ENCODE results near the gene PDE11A.

PDE11A gene

DNA sequence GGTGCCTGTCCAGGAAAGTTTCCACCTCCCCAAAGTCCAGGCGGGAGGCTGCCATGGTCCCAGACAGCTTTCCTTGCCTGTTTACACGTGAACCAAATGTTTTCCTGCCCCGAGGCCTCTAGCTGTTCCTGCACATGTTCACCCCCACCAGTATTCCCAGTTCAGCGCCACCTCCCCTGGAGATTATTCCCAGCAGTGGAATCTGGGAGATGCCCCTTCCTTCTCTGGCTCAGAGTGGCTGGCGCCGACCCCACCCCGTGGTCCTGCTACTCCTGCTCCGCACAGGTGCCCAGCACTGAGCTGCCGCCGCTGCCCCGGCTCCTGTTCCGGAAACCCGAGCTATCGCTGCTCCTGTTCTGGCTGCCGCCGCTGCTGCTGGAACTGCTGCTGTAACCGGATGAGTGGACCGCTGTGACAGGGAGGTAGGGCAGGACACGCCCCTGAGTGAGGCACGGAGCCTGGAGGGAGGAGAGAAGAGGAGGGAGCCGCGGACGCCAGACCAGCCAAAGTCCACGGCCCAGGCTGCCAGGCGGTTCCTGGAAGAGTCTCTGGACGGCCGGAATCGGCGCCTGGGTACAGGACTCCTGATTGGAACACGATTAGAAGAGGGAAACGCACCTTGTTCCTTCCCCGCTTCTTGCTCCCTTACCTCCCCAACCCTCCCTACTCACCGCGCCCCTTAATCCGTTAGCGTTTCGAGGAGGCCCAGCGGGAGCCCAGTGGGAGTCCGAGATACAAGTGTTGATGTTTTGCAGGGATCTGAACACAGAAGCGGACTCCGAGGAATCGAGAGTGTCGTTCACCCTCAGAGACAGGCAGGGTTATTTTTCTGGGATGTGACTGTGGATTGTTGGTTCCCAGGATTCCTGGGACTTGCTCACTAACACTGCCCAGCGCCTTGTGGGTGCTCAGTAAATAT is at the start of gene PDE11A:
Gene PDE11A, minus strand, starts transcription at position 395 of the 919 bp plus-strand sequence. Its CDS starts 340 bp downstream, at position 55.
- Mint-ChIP-seq H3K4me3 (peak within 1 kb of the TSS; percentile 52), H3K27me3 (peaks cover 51% of the 10 kb centered on the region), H3K36me3 (ENCODE audit: low read depth) (no peaks in the 10 kb centered on the region), H3K27ac (no peak within 1 kb of the TSS), H3K9me3 (no peaks in the 10 kb centered on the region), H3K4me1 (peaks cover 10% of the 10 kb centered on the region)
- DNase-seq = peak; percentile 38
- ATAC-seq = peak; percentile 91

DNA sequence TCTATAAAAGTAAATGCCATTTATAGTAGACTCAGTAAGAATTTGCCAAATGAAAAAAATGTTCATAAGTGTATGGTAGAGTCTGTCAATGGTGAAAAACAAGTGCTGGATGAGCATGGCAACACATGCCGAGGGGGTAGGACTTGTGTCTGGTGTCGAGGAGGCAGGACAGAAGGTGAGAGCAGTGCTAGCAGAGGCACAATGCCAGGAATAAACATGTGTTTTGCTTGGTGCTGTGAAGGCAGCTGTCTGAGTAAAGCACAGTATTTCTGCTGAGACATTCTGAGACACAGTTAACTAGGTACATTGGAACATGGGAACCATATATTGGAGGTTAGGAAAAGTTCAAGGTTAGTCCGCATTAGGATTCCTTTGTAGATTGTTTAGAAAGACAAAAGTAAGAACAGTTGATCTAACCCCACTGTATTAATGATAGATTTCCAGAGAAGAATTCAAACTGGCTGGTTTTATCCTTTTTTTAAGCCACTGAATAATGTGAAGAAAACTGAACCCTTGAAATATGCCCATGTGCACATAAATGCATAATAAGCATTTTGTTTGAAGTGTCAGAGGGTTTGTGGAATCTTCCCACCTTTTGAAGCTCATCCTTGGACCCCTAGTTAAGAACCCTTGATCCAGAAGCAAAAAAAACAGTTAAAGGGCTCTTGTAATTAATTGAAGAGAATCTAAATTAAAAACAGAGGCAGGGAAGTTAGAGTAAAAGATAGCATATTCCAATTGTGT is 46.8 kb upstream of the PDE11A start:
- ATAC-seq (no peak), DNase-seq (no peak)
- Mint-ChIP-seq H3K4me1 (peaks cover 14% of the 10 kb centered on the region), H3K27ac (no peak overlapping the region), H3K27me3 (no peaks in the 10 kb centered on the region), H3K4me3 (no peak overlapping the region), H3K9me3 (no peaks in the 10 kb centered on the region), H3K36me3 (ENCODE audit: low read depth) (peaks cover 23% of the 10 kb centered on the region)

GRCh38 chr2:178117725-178118124 is 45.1 kb upstream of the PDE11A start:
- no peak for DNase-seq
- Mint-ChIP-seq H3K4me3 (no peak overlapping the region), H3K9me3 (no peaks in the 10 kb centered on the region), H3K27ac (no peak overlapping the region), H3K36me3 (ENCODE audit: low read depth) (peaks cover 16% of the 10 kb centered on the region), H3K27me3 (no peaks in the 10 kb centered on the region), H3K4me1 (peaks cover 30% of the 10 kb centered on the region)
- ATAC-seq = no peak

DNA sequence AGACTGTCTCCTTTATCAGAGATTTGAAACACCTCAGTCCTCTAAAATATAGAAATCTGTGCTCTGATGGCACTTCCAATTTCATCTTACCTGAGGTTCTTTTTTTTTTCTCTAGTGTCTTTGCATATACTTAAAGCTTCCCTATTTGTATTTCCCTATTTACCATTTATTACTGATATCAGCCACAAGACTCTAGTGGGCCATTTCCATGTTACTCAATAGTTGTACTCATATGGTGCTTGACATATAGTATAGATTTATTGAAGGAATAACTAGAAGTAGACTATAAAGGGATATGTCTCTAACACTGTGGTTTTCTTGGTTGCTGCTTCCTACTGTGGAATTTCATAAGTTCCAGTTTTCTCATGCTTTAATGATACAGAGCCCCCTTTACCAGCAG is 42.7 kb upstream of the PDE11A start:
- H3K4me3 Mint-ChIP-seq = no peak overlapping the region
- DNase-seq (no peak), ATAC-seq (no peak)
- H3K27ac Mint-ChIP-seq = no peak overlapping the region
- H3K27me3 Mint-ChIP-seq = no peaks in the 10 kb centered on the region
- H3K4me1 Mint-ChIP-seq = peaks cover 35% of the 10 kb centered on the region
- H3K36me3 Mint-ChIP-seq (ENCODE audit: low read depth) = peaks cover 9% of the 10 kb centered on the region
- H3K9me3 Mint-ChIP-seq = no peaks in the 10 kb centered on the region

DNA sequence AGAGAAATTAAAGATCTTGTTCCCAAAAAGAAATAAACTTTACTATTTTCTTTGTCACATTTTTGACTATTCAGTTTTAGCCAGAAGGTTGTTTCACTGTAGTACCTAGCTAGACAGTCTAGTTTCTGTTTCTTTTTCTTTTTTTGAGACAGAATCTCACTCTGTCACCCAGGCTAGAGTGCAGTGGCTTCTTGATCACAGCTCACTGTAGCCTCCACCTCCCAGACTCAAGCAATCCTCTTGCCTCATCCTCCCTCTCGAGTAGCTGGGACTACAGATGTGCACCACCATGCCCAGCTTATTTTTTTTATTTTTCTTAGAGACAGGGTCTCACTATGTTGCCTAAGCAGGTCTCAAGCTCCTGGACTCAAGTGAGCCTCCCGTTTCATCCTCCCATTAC is 41.9 kb upstream of the PDE11A start:
- peak overlapping the region; percentile 0 for H3K27ac Mint-ChIP-seq
- H3K4me1 Mint-ChIP-seq = peaks cover 35% of the 10 kb centered on the region
- H3K9me3 Mint-ChIP-seq = no peaks in the 10 kb centered on the region
- H3K4me3 Mint-ChIP-seq = no peak overlapping the region
- ATAC-seq (no peak), DNase-seq (no peak)
- no peaks in the 10 kb centered on the region for H3K27me3 Mint-ChIP-seq
- peaks cover 9% of the 10 kb centered on the region for H3K36me3 Mint-ChIP-seq (ENCODE audit: low read depth)

GRCh38 chr2:178112202-178113152 is 39.9 kb upstream of the PDE11A start, which contains the start of gene RBM45:
TSS of gene RBM45 (plus strand) at chr2:178112437. CDS start at chr2:178112547, 110 bp downstream.
- peaks cover 5% of the 10 kb centered on the region for H3K36me3 Mint-ChIP-seq (ENCODE audit: low read depth)
- H3K27me3 Mint-ChIP-seq = no peaks in the 10 kb centered on the region
- H3K4me3 Mint-ChIP-seq = peak within 1 kb of the TSS; percentile 92
- H3K4me1 Mint-ChIP-seq = peaks cover 35% of the 10 kb centered on the region
- no peaks in the 10 kb centered on the region for H3K9me3 Mint-ChIP-seq
- peak within 1 kb of the TSS; percentile 80 for H3K27ac Mint-ChIP-seq
- ATAC-seq (peak; percentile 98), DNase-seq (peak; percentile 88)

GRCh38 chr2:178111743-178112142 is 39.2 kb upstream of the PDE11A start:
- no peak for ATAC-seq
- H3K27ac Mint-ChIP-seq = no peak overlapping the region

GRCh38 chr2:178110681-178111080 is 38.1 kb upstream of the PDE11A start:
- H3K4me1 Mint-ChIP-seq = peaks cover 33% of the 10 kb centered on the region
- H3K36me3 Mint-ChIP-seq (ENCODE audit: low read depth) = peaks cover 5% of the 10 kb centered on the region
- DNase-seq = no peak
- no peak for ATAC-seq
- no peak overlapping the region for H3K4me3 Mint-ChIP-seq
- H3K27me3 Mint-ChIP-seq = no peaks in the 10 kb centered on the region
- H3K27ac Mint-ChIP-seq = no peak overlapping the region
- H3K9me3 Mint-ChIP-seq = no peaks in the 10 kb centered on the region

More at GRCh38 chr2:178111743-178112142, 39.2 kb upstream of the PDE11A start:
- no peak for DNase-seq
- H3K27me3 Mint-ChIP-seq = no peaks in the 10 kb centered on the region
- no peaks in the 10 kb centered on the region for H3K9me3 Mint-ChIP-seq
- H3K4me1 Mint-ChIP-seq = peaks cover 35% of the 10 kb centered on the region
- H3K4me3 Mint-ChIP-seq = peak overlapping the region; percentile 92
- peaks cover 5% of the 10 kb centered on the region for H3K36me3 Mint-ChIP-seq (ENCODE audit: low read depth)

DNA sequence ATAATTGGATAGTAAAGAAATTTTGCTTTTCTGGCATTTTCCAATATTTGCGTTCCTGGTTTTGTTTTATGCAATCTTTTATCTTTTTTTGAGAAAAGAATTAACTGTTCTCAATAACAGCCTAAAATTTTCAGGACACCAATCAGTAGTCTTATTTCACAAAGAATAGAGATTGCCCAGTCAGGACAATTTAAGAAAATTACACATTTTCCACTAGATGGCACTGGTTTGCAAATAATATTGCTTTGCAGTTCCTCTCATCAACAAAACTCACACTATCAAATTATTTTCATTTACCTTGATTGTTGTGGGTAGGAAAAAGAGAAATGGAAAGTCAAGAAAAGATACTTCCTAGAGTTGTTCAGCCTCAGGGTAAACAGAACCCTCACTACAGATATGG is 37.2 kb upstream of the PDE11A start:
- ATAC-seq = no peak
- no peak overlapping the region for H3K27ac Mint-ChIP-seq
- peaks cover 26% of the 10 kb centered on the region for H3K4me1 Mint-ChIP-seq
- no peaks in the 10 kb centered on the region for H3K9me3 Mint-ChIP-seq
- no peak overlapping the region for H3K4me3 Mint-ChIP-seq
- H3K27me3 Mint-ChIP-seq = no peaks in the 10 kb centered on the region
- no peaks in the 10 kb centered on the region for H3K36me3 Mint-ChIP-seq (ENCODE audit: low read depth)
- no peak for DNase-seq

DNA sequence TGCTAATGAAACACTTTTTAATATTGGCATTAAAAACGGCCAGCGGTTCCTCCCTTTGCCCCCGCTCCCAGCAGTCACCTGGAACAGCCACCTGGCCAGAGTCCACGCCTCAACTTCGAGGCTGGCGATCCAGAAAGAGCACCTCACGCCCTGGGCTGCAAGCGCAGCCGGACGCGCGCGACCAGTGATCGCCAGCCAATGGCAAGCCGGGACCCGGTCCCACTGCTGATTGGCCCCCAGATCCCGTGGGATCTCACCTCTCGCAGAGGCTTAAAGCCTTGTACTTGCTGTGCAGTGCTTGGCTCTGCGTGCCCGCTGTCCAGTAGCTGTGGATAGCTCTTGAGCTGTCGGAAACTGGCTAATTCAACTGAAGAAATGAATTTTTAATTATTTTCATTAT is 35.6 kb upstream of the PDE11A start:
- no peaks in the 10 kb centered on the region for H3K36me3 Mint-ChIP-seq (ENCODE audit: low read depth)
- no peak overlapping the region for H3K4me3 Mint-ChIP-seq
- no peaks in the 10 kb centered on the region for H3K27me3 Mint-ChIP-seq
- no peak for DNase-seq
- H3K4me1 Mint-ChIP-seq = peaks cover 9% of the 10 kb centered on the region
- no peak for ATAC-seq
- H3K9me3 Mint-ChIP-seq = no peaks in the 10 kb centered on the region
- no peak overlapping the region for H3K27ac Mint-ChIP-seq

DNA sequence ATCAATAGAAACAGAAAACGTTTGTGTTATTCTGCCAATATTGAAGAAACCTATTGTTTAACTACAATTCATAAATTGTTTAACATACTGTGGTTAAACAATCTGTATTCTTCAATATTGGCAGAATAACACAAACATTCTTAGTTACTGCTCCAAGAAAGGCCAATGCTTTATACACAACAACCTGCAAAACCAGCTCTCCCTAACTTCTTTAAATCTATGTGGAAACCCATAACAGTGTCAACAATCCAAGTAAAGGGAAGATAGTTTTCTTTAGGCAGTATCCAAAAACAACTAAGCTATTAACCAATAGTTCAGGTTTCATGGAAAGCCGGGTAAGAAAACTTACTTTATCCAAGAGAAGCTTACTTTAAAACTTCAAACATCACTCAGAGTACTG is 33.5 kb upstream of the PDE11A start:
- no peaks in the 10 kb centered on the region for H3K27me3 Mint-ChIP-seq
- ATAC-seq (no peak), DNase-seq (no peak)
- no peaks in the 10 kb centered on the region for H3K36me3 Mint-ChIP-seq (ENCODE audit: low read depth)
- H3K27ac Mint-ChIP-seq = no peak overlapping the region
- no peak overlapping the region for H3K4me3 Mint-ChIP-seq
- H3K9me3 Mint-ChIP-seq = no peaks in the 10 kb centered on the region
- H3K4me1 Mint-ChIP-seq = no peaks in the 10 kb centered on the region

DNA sequence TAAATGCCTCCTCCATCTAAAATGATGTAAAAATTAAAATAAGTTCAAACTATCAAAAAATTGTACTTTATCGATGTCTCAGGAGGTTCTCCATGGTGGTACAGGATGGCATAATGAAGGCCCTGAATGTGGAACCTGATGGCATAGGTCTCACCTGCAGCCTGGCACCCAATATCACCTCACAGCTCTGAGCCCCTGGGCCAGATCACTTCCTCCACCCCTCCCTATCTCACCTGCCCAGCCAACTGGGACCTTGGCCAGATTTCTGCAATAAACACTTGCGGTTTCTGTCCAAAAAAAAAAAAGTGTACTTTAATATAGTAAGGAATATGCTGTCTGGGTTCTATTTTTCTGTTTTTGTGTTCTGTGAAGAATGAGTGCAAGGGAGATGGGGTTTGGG is 33.0 kb upstream of the PDE11A start:
- DNase-seq = no peak
- H3K9me3 Mint-ChIP-seq = no peaks in the 10 kb centered on the region
- ATAC-seq = no peak
- no peak overlapping the region for H3K4me3 Mint-ChIP-seq
- no peaks in the 10 kb centered on the region for H3K36me3 Mint-ChIP-seq (ENCODE audit: low read depth)
- H3K4me1 Mint-ChIP-seq = no peaks in the 10 kb centered on the region
- H3K27me3 Mint-ChIP-seq = no peaks in the 10 kb centered on the region
- H3K27ac Mint-ChIP-seq = no peak overlapping the region

- no peaks in the 10 kb centered on the region for H3K9me3 Mint-ChIP-seq
- no peaks in the 10 kb centered on the region for H3K4me1 Mint-ChIP-seq
- no peak for DNase-seq
Observed at GRCh38 chr2:178101321-178102079, 28.9 kb upstream of the PDE11A start.

More at GRCh38 chr2:178101321-178102079, 28.9 kb upstream of the PDE11A start:
- Mint-ChIP-seq H3K4me3 (no peak overlapping the region), H3K36me3 (ENCODE audit: low read depth) (no peaks in the 10 kb centered on the region), H3K27me3 (peaks cover under 1% of the 10 kb centered on the region), H3K27ac (no peak overlapping the region)
- no peak for ATAC-seq

Measured in activated naive CD8-positive, alpha-beta T cell treated with anti-CD3 and anti-CD28 coated beads, Interleukin-2, amount 50 U/mL, for 24 hours (primary cell).